ENCODE measurements around the gene FARP2. TPM values are rescaled to one million over a fixed set of nuclear protein-coding genes. Genes with fewer than 3 reads are reported as not detected.
"Not testable (repeated sequence)": the region's sequence is repeated elsewhere in the genome, so short reads cannot be mapped to it uniquely, and the experiment has no call there.

FARP2 gene
- polyA plus RNA-seq, 3 donors = 55.0 to 61.1 (median 60.7) TPM

DNA sequence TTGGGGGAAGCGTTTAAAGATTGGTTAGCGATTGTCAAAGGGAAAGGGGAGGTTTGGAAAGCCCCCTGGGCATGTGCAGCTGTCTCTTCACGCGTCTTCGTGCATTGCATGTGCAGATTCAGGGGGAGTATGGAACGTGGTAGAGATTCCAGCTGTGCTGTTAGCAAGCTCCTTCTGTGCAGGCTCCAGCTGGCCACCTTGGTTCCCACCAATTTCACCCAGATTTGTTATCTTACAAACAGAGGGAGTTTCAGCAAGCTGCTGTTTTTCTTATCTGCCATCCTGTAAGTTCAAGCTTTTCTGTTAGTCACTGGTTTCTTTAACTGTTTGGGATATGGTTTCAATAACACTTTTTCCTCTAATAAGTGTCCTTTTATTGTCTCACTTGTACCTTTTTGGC, 30.4 kb downstream of the FARP2 start:
- no peak for DNase-seq (ENCODE audit: extremely low read depth in 1 of 11, low read depth in 9 of 11, low spot score in 4 of 11)

DNA sequence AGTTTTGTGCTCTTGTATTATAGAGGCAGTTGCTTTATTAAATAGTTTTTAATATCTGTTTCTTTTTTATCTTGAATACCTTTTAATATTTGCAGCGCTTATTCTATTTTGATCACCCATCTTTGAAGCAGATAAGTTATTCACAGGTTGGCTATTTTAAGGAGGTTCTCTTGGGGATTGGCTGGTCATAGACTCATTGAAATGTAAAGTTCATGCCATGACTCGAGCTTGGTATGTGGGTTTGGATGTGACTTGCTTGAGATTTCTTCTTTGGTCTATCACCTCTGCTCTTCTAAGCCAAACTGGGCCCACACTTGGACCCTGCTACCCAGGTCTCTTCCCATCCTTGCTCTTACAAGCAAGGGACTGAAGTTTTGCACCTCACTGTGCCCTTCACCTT, 33.6 kb downstream of the FARP2 start:
- DNase-seq (ENCODE audit: extremely low read depth in 1 of 11, low read depth in 9 of 11, low spot score in 4 of 11) = no peak

DNA sequence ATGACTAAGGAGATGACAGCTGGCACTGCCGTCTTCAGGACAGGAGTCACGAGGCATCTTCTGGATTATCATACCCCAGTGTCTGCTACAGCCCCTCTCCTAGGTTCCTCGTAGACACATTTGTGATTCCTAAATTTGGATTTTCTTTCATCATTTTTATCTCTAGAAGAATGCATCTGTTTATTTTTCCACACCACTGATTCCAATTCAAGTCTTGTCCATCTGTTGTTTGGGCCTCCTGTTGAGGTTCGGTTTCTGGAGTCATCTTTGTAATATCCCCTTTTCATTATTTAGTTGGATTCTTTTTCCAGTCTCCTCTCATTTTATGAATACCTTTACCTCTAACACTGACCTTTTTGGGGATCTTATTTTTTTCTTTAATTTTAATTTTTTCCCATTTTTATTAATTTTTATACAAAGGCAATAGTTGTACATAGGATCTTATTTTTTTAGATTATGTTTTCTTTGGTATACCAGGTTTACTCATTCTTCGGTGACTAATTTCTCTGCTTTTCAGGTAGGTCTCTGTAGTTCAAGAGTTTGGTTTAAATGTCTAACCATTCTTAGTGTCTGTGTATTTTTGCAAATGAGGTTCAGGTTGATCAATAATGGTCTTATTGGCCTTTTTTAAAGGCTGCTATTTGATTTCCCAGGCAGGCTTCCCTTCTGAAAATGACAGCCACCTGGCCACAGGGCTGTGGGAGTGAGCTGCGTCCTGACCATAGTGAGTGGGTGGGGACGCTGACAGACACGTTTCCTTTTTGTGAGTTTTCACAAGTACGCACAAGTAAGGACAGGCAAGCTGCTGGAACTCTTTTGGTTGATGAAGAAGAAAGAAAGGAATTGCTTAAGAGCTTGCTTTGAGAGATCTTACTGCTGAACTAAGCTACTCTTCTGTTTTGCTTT, 34.5 kb downstream of the FARP2 start:
- no peak for DNase-seq (ENCODE audit: extremely low read depth in 1 of 11, low read depth in 9 of 11, low spot score in 4 of 11)

DNA sequence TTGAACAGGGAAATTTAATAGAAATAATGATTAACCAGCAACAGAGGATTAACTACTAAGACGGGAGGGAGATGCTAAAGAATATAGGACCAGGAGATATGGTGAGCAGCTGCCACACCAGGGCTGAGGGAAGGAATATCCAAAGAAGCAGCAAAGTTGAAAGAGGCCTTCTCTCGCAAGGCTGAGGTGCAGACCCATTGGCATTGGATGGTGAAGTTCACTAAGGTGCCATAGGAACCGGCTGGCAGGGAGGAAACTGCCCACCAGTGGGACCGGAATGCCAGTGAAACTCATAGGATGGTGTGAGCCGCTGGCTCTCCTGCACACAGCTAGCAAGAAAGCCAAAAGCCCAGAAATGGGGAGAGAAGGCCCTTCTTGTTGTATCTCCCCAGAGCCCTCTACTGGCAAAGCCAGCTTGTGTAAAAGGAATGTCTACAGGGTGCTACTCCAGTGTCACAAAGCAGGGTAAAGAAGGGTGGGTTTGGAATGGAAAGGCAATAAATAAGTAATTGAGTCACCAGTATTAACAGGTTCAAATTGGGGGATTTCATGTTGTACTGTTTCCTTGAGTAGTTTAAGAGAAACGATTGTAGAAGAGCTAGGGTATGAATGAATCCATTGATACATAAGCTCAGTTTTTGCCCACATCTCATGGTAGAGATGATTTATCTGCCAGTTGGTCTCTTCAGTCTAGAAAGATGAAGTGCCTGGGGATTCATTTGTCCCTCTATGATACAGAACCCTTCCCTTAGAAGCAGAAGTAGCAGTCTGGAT, 36.0 kb downstream of the FARP2 start:
- peak in 1 of 11 donors; percentile 25 for DNase-seq (ENCODE audit: extremely low read depth in 1 of 11, low read depth in 9 of 11, low spot score in 4 of 11)

DNA sequence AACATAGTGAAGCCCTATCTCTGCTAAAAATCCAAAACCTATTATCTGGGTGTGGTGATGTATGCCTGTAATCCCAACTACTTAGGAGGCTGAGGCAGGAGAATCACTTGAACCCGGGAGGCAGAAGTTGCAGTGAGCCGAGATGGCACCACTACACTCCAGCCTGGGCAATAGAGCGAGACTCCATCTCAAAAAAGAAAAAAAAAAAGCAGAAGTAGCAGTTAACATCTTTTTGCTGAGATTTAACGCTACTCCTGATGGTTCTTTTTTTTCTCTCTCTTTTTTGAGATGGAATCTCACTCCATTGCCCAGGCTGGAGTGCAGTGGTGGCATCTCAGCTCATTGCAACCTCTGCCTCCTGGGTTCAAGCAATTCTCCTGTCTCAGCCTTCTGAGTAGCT, 36.7 kb downstream of the FARP2 start:
- not testable (repeated sequence) for DNase-seq (ENCODE audit: extremely low read depth in 1 of 11, low read depth in 9 of 11, low spot score in 4 of 11)

DNA sequence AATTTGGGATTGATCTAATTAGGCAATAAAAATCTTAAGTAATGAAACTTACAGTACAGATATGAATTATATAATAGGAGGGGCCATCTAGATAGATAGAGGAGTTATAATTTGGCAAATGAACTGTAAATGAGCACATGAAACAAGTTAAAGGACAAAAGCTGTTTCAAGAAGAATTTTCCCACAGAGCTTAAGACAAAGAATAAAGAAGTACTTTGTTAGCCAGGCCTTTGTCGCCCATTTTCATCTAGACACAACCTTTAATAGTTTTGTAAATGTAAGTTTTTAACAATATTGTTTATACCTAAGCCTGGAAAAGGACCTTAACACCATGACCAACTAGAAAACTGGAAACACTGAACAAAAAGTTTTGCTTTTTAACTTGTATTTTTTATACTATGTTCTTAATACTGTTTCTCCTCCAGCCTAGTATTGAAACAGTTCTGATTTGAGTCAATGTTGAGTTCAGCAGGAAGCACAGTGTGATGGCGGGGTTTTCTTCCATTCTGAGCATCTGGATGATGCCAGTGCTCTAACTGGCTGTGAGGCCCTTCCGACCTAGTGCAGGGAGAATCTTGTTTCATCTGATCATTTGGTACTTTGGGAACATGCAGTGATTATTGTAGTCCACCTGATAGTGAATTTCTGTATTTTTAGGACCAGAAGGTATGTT, 37.6 kb downstream of the FARP2 start:
- DNase-seq (ENCODE audit: extremely low read depth in 1 of 11, low read depth in 9 of 11, low spot score in 4 of 11) = no peak

DNA sequence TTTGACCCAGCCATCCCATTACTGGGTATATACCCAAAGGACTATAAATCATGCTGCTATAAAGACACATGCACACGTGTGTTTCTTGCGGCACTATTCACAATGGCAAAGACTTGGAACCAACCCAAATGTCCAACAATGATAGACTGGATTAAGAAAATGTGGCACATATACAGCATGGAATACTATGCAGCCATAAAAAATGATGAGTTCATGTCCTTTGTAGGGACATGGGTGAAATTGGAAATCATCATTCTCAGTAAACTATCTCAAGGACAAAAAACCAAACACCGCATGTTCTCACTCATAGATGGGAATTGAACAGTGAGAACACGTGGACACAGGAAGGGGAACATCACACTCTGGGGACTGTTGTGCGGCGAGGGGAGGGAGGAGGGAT, 40.7 kb downstream of the FARP2 start:
- not testable (repeated sequence) for DNase-seq (ENCODE audit: extremely low read depth in 1 of 11, low read depth in 9 of 11, low spot score in 4 of 11)

DNA sequence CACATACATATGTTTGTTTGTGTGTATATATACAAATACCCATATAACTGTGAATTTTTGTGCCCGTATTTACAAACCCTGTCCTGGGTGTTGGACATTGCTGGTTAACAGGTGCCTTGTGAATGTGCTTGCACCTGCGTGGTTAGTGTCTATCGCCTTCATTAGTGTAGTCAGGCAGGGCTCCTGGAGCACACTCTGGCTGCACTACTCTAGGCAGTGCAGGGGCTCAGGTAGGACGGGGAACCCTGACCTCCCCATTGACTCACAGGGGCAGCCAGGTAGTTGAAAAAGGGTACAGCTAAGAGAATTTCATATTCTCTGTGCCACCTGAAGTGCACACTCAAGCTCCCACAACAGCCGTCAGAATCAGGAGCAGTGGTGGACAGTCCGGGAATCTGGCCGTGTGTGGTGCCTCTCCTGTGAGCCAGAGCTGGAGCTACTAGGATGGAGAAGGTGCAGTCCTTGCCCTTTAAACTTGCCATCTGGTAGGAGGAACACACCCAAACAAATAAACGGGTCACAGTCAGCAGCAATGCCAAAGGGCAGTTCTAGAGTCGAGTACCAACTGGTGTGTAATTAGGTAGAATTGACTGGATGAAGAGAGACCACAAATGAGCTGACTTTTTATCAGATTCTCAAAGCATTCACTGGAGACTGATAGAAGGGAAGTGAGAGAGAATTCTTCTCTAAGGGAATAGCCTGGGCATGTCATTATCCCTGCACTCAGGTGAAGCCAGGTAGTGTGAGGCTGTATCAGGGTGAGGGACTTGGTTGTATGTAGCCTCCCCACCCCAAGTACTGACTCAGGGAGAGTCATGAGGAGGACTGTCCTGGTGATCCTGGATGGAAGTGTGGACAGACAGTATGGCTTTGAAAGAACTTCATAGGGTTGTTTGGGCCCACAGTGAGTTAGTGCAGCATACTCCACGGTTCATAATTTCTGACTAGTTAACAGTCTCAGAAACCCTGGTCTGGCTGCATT, 44.1 kb downstream of the FARP2 start:
- no peak for DNase-seq (ENCODE audit: extremely low read depth in 1 of 11, low read depth in 9 of 11, low spot score in 4 of 11)

DNA sequence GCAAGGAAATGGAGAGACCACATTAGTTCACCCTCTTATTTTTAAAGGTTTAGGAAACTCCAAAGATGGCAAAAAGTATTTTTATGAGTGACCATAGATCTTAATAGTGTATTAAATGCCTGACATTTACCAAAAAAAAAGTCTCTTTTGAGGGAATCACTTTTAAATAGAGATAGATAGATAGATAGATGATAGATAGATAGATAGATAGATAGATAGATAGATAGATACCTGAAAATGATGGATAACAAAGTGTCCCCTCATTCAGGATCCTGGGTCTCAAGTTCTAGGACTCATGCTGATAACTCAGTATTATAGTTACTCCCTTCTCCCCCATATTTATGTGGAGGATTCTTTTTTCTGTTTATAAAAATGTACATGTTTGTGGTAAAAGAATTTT, 52.8 kb downstream of the FARP2 start:
- no peak for DNase-seq (ENCODE audit: extremely low read depth in 1 of 11, low read depth in 9 of 11, low spot score in 4 of 11)

DNA sequence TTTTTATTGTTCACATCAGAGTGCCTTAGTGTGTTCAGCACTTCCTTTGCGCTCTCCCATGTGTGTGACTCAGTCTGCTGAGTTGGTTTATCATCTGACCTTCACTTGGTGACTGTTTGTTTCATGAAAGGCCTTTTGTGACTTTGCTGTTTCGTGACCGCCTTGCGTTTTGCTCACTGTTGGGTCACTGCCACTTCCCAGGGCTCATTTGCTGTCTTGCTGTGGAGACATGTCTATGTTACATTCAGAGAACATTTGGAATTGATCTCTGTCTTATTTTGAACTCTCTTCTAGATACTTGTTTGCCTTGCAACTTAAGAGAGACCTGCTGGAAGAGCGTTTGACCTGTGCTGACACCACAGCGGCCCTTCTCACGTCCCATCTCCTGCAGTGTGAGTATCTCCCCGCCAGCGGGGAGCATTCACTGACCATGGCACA, 54.7 kb downstream of the FARP2 start:
- no peak for DNase-seq (ENCODE audit: extremely low read depth in 1 of 11, low read depth in 9 of 11, low spot score in 4 of 11)

DNA sequence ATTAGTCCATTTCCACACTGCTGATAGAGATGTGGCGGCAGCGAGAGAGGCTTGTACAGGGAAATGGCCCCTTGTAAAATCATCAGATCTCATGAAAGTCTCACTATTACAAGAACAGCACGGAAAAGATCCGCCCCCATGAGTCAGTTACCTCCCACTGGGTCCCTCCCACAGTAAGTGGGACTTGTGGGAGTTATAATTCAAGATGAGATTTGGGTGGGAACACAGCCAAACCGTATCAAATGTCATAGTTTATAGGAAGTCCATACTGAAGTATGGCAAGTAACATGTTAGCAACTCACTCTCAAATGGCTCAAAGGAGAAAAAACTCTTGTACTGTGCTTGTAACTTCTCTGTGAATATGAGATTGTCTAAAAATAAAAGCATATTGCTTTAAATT, 56.1 kb downstream of the FARP2 start:
- DNase-seq (ENCODE audit: extremely low read depth in 1 of 11, low read depth in 9 of 11, low spot score in 4 of 11) = peak in 10 of 11 donors; percentile 15 to 67 (median 38)

DNA sequence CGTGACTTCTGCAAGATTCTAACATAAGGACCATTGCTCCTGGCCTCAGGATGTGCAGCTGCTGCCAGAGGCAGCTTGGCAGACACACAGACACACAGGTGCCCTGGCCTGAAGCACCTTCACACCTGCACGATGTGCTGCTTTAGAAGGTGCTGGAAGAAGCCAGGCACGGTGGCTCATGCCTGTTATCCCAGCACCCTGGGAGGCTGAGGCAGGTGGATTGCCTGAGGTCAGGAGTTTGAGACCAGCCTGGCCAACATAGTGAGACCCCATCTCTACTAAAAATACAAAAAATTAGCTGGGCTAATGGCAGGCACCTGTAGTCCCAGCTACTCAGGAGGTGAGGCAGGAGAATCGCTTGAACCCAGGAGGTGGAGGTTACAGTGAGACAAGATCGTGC, 57.4 kb downstream of the FARP2 start:
- DNase-seq (ENCODE audit: extremely low read depth in 1 of 11, low read depth in 9 of 11, low spot score in 4 of 11) = not testable (repeated sequence)

DNA sequence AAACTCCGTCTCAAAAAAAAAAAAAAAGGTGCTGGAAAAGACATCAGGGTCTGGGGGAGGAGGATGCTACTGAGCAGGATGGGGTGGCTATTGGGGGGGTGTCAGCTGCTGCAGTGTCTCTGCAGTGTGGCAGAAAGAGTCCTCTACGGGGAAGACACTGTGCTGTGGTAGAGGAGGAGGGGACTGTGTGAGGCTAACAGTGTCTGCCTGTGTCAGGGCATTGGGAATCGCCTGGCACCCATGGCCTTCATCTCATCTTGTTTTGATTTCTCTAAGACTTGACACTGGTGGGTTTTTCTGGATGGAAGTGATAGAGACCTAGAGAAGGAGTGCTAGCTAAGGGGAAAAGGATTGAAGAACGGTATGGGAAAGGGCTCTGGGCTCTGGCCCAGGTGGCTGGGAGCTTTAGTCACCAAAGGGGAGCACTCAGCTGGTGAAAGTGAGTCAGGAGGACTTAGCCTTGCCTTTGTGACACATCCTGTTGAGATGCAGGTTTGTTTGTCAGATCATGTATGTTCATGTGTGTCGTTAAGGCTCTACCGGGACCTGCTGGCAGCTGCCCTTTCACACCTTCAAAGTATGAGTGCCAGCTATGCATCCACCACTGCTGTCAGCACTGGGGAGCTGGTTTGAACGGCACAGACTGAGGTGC, 58.0 kb downstream of the FARP2 start:
- no peak for DNase-seq (ENCODE audit: extremely low read depth in 1 of 11, low read depth in 9 of 11, low spot score in 4 of 11)

DNA sequence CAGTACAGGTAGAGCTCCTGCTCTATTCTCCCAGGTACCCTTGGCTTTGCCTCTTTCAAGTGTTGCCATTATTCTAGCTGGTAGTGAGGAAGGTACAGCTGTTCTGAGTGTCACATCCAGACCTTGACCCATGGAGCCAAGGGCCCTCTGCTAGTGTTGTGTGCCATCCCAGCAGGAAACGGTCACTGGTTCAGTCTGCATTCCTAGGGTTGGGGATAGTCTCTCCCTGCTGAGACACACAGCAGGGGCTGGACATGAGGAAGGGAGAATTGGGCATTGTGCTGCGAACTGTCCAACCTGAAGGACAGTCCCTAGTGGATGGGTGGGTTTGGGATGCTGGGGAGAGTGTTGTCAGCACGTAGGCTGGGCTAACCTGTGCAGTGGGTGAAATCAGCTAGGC, 59.1 kb downstream of the FARP2 start:
- no peak for DNase-seq (ENCODE audit: extremely low read depth in 1 of 11, low read depth in 9 of 11, low spot score in 4 of 11)

DNA sequence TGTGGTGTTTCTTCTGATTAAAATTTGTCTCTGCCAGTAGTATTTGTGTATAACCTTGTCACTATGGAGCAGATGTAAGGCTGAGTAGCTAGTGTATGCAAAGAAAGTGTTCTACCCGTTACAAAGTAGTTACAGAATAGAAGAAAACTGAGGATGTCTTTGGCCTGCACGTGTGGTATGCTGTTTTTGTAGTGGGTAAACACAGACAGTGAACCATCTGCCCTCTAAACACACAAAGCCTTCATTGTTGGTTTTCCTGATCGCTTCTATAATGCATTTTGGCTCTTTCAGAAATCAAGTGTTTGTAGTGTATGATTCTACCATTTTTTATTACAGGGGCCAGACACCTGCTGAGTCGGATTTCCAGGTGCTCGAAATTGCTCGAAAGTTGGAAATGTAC, 61.5 kb downstream of the FARP2 start:
- no peak for DNase-seq (ENCODE audit: extremely low read depth in 1 of 11, low read depth in 9 of 11, low spot score in 4 of 11)

DNA sequence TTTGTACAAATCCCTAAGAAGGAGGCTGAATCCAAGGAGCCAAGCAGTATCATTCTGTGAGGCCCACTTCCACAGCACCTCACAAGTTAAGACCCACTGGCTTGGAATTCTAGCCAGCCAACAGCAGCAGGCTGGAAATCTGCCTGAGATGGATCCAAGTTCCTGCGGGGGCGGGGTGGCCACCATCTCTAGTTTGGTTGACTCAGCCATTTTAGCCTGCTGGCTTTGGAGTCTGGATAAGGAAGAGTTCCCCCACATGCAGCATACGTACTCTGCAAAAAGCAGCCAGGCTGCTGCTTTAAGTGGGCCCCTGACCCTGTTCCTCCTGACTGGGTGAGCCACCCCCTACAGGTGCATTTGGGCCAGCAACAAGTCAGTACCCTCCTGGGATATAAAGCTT, 65.2 kb downstream of the FARP2 start:
- DNase-seq (ENCODE audit: extremely low read depth in 1 of 11, low read depth in 9 of 11, low spot score in 4 of 11) = no peak

DNA sequence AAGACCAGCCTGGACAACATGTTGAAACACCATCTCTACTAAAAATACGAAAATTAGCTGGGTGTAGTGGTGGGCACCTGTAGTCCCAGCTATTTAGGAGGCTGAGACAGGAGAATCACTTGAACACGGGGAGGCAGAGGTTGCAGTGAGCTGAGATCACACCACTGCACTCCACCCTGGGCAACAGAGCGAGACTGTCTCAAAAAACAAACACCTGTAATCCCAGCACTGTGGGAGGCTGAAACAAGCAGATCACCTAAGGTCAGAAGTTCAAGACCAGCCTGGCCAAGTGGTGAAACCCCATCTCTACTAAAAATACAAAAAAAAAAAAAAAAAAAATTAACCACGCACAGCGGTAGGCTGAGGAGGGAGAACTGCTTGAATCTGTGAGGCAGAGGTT, 65.9 kb downstream of the FARP2 start:
- DNase-seq (ENCODE audit: extremely low read depth in 1 of 11, low read depth in 9 of 11, low spot score in 4 of 11) = not testable (repeated sequence)

DNA sequence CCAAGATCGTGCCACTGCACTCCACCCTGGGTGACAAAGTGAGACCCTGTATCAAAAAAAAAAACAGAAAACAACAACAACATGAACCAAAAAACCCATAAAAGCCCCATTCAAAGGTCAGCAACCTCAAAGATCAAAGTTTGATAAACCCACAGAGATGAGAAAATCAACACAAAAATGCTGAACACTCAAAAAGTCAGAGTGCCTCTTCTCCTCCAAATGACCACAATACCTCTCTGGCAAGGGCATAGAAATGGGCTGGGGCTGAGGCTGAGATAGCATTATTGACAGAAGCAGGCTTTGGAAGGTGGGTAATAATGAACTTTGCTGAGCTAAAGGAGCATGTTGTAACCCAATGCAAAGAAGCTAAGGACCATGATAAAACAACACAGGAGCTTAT, 66.3 kb downstream of the FARP2 start:
- DNase-seq (ENCODE audit: extremely low read depth in 1 of 11, low read depth in 9 of 11, low spot score in 4 of 11) = no peak
